HG03575 (cell line): ENCODE measurements around the gene ATP8A1.

ENCODE experiments used
- ATAC-seq: cut with Tn5 transposase; IDR thresholded peaks from one replicate; pipeline ENCODE4 v1.9.1; 2021; ENCODE audit not compliant: unreplicated experiment, insufficient number of reproducible peaks, low FRiP score; ENCODE audit errors: extremely low read depth

The ATP8A1 gene

DNA sequence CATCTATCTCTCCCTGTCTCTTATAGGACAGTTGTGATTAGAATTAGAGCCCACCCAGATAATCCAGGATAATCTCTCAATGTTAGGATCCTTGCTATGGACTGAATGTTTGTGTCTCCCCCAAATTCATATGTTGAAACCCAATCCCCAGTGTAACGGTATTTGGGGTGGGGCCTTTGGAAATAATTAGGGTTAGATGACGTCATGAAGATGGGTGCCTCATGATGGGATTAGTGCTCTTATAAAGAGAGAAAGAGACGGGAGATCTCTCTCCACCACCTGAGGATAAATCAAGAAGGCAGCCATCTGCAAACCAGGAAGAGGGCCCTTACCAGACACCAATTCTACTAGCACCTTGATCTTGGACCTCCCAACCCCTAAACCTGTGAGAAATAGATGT is 293.3 kb downstream of the ATP8A1 start:
- ATAC-seq = no peak

DNA sequence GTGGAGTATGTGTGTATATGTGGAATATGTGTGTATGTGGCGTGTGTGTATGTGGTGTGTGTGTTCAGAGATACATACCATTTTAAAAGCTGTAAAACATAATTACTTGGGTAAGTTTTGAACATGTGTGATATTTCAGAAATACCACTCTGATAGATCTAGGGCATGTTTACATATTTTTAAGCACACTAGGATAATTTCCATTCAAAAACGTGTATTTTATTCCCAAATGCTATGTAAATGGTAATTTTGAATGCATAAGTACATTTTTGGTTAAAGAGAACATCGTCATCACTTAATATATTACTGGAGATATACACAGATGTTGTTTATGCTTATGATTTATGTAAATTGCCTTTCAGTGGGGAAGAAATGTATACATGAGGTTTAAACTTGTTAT is 294.3 kb downstream of the ATP8A1 start:
- no peak for ATAC-seq

DNA sequence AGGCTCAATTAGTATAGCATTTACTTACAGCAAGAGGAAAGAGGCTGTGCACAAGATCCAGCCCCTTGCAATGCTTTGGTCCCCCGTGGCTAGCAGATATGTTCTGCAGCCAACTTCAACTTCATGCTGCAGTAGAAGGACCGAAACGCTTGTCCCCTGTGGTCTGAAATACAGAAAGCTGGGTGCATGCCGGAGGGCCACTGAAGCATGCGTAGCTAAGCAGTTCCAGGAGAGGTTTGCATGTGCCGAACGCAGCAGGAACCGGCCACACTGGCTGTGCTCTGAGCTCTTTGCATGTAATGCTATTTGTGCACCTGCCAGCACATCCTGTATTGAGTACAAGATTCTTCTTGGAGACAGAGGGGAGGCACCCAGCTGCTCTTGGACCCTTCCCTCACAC is 295.4 kb downstream of the ATP8A1 start:
- ATAC-seq = no peak

DNA sequence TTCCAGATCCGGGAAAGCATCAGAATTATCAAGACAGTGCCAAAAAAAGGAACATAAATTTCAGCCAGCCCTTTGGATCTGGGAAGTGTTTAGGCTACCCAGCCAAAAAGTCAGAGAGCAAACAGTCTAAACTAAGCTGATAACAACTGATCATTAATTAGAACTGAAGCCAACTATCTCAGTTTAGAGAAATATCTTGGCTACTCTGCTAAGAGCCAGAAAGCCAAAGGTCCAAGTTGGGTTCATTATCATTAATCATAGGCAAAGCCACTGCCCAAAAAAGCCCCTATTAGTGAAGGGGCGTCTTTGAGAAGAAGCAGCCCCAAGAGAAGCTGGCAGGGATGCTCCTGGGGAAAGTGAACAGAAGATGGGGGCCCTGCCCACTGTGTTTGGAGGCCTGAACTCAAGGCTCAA is 296.6 kb downstream of the ATP8A1 start:
- no peak for ATAC-seq

DNA sequence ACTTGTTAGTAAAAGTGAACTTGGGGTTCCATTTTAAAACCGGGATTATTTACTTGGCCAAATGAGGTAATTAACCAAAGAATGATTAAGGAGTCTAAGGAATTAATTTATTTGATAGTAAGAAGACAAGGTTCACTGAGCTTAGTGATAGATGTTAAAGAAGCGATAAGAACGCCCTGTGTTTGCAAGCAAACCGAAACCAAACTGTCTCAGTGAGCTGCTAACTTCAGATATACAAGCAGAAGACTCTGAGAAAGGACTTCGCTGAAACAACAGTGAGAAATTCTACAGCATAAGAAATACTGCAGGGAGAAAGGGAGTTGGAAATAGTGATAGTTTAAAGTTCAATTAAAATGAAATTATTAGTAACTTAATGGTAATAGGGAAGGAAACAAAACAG is 297.2 kb downstream of the ATP8A1 start:
- ATAC-seq = no peak
